GM12878 (cell line): ENCODE measurements around the gene CNTN4. TPM values are rescaled to one million over a fixed set of nuclear protein-coding genes. Genes with fewer than 3 reads are reported as not detected.

Source experiments
- ATAC-seq: fragments of 200-7000 bp; cut with Tn5 transposase; 3 replicates; pipeline ENCODE4 v1.9.1; 2020; ENCODE audit warnings: mild to moderate bottlenecking, moderate library complexity
- BruUV-seq: library from RNA; stranded (reverse); fragments of 400-500 nt; replicated peaks from 2 replicates; lab custom pipeline; 2021; lab: Mats Ljungman, UMichigan
- CTCF ChIA-PET: fragments of 300-600 bp; sonication (Branson Sonifier 250); formaldehyde crosslinking; extraction: SDS; loops from one replicate; lab custom pipeline; 2021; ENCODE audit warnings: inconsistent platforms; lab: Yijun Ruan, JAX
- POLR2A ChIA-PET: fragments of 350-600 bp; formaldehyde crosslinking; extraction: SDS; loops from one replicate; lab custom pipeline; 2021; ENCODE audit warnings: inconsistent platforms; lab: Charles Lee
- RAD21 ChIA-PET: fragments of 300-600 bp; sonication (Branson Sonifier 250); formaldehyde crosslinking; loops from one replicate; lab custom pipeline; 2023; ENCODE audit warnings: antibody characterized with exemption; ENCODE audit not compliant: unreplicated experiment; lab: Charles Lee
- SMC1A ChIA-PET: fragments of 300-600 bp; sonication (Branson Sonifier 250); formaldehyde crosslinking; loops from one replicate; lab custom pipeline; 2023; ENCODE audit not compliant: unreplicated experiment, uncharacterized antibody; lab: Charles Lee
- DNase-seq: peaks from one replicate; pipeline ENCODE4 v3.0.0-alpha.2; 2011; ENCODE audit warnings: low read depth, low spot score
- FAIRE-seq: peaks from 3 replicates; lab custom pipeline; 2011; peaks lifted over from hg19 to GRCh38; lab: Jason Lieb, UNC
- H2AFZ ChIP-seq: 2 replicates; pipeline ENCODE4 v1.6.0; 2011; ENCODE audit warnings: low read depth, low read length, control low read depth; ENCODE audit not compliant: control insufficient read depth
- H3K27ac ChIP-seq: 2 replicates; pipeline ENCODE4 v1.5.1; 2011; ENCODE audit warnings: control low read depth; ENCODE audit not compliant: control insufficient read depth, insufficient read depth
- H3K27me3 ChIP-seq, 2 experiments: replicated peaks in 1 of 2; 2 replicates each; pipeline versions ENCODE4 v1.6.0 to v1.6.1; 2011; ENCODE audit warnings: low read length in 1 of 2; ENCODE audit not compliant: control insufficient read depth in 2 of 2, insufficient read depth in 2 of 2
- H3K36me3 ChIP-seq, 2 experiments: 2 replicates each; pipeline ENCODE4 v1.5.1; 2011; ENCODE audit warnings: low read length in 1 of 2; ENCODE audit not compliant: control insufficient read depth in 2 of 2, insufficient read depth in 2 of 2
- H3K4me1 ChIP-seq: 2 replicates; pipeline ENCODE4 v1.6.1; 2011; ENCODE audit warnings: mild to moderate bottlenecking, low read length, moderate library complexity, mixed read lengths; ENCODE audit not compliant: control insufficient read depth, insufficient read depth
- H3K4me2 ChIP-seq: 2 replicates; pipeline ENCODE4 v1.6.0; 2011; ENCODE audit warnings: control low read depth; ENCODE audit not compliant: control insufficient read depth, insufficient read depth
- H3K4me3 ChIP-seq: fragments of 200-600 bp; sonication (generic); 2 replicates; pipeline ENCODE4 v1.5.1; 2016
- H3K79me2 ChIP-seq: 2 replicates; pipeline ENCODE4 v1.6.0; 2011; ENCODE audit warnings: low read length; ENCODE audit not compliant: control insufficient read depth, insufficient read depth
- H3K9ac ChIP-seq: 2 replicates; pipeline ENCODE4 v1.8.0; 2011; ENCODE audit warnings: low read length, control low read depth, mixed read lengths; ENCODE audit not compliant: control insufficient read depth, insufficient read depth
- H3K9me3 ChIP-seq: replicated peaks from 3 replicates; pipeline ENCODE4 v1.5.1; 2011; ENCODE audit warnings: mild to moderate bottlenecking, low read length; ENCODE audit not compliant: control insufficient read depth, insufficient read depth
- H4K20me1 ChIP-seq: 2 replicates; pipeline ENCODE4 v1.6.0; 2011; ENCODE audit not compliant: control insufficient read depth, insufficient read depth
- MYB ChIP-seq: fragments of 150-350 bp; IDR thresholded peaks from 2 replicates; pipeline ENCODE4 v1.6.1; 2014; ENCODE audit warnings: mild to moderate bottlenecking, low read depth, low read length, borderline replicate concordance
- NFXL1 ChIP-seq: fragments of 450-650 bp; IDR thresholded peaks from 2 replicates; pipeline ENCODE4 v1.6.1; 2017; ENCODE audit warnings: antibody characterized with exemption, mild to moderate bottlenecking, borderline replicate concordance
- PAX8 ChIP-seq: fragments of 450-650 bp; IDR thresholded peaks from 2 replicates; pipeline ENCODE4 v1.6.1; 2017; ENCODE audit warnings: mild to moderate bottlenecking, moderate library complexity
- RFX5 ChIP-seq: IDR thresholded peaks from 2 replicates; pipeline ENCODE4 v1.6.1; 2011; ENCODE audit warnings: low read depth, low read length, improper control_type of control experiment
- ZNF24 ChIP-seq: fragments of 450-650 bp; IDR thresholded peaks from 2 replicates; pipeline ENCODE4 v1.6.1; 2017; ENCODE audit warnings: antibody characterized with exemption, mild to moderate bottlenecking
- WGBS: methylation state at CpG from one replicate; pipeline ENCODE4 v1.1.6; 2016; ENCODE audit warnings: low lambda C conversion rate; ENCODE audit not compliant: insufficient replicate concordance, insufficient coverage; ENCODE audit errors: missing lambda C conversion rate; 5-methylcytosine and 5-hydroxymethylcytosine counted together
- in situ Hi-C: fragments of 300-500 bp; cut with MboI; formaldehyde crosslinking; loops from 9 replicates; pipeline ENCODE4 v1.14.3; 2018; ENCODE audit warnings: mixed read lengths
- intact Hi-C: fragments of 100-400 bp; cut with micrococcal nuclease; formaldehyde crosslinking; loops from one replicate; pipeline ENCODE4 v1.14.2; 2022; ENCODE audit not compliant: unreplicated experiment
- polyA plus RNA-seq, 11 experiments: library from polyadenylated mRNA; depleted of rRNA in 4 of 11; unstranded in 6 of 11; stranded (reverse) in 5 of 11; fragments of >200 nt; fragmentation: Nextera tagmentation in 4 of 11; fragmentation: Illumina TruSeq in 1 of 11; extraction: Ambion mirVana in 4 of 11; extraction: Trizol in 1 of 11; gene quantifications; 1 replicate in 1 of 11; 2 replicates in 10 of 11; pipeline versions ENCODE4 v1.2.1 to v1.2.3, GENCODE V29; 2011 to 2016; ENCODE audit warnings: inconsistent platforms in 2 of 11, missing spikeins in 2 of 11, low read depth in 1 of 11
- total RNA-seq, 4 experiments: library from RNA; depleted of rRNA in 3 of 4; stranded (reverse); fragments of >200 nt in 3 of 4; fragmentation: Illumina TruSeq in 1 of 4; extraction: Trizol in 1 of 4; gene quantifications; 2 replicates each; pipeline versions ENCODE4 v1.2.1 to v1.2.3, GENCODE V29; 2013 to 2021
- TF ChIP-seq, protein P1 (sequence below): fragments of 450-650 bp; formaldehyde crosslinking; IDR thresholded peaks from 2 replicates; pipeline ENCODE4 v1.4.0; 2022; ENCODE audit warnings: mild to moderate bottlenecking, moderate library complexity

The CNTN4 gene
- total and polyA plus RNA-seq, 10 of the 15 experiments (the other 5 are each of a cell fraction or from before 2014, with no cell fraction given): 0.05 to 0.43 (median 0.15) TPM; not detected in 1

GRCh38 chr3:2961576-2961975 is 862.9 kb downstream of the CNTN4 start:
- WGBS: 53% methylated on average over 1 of the region's 1 CpG
- FAIRE-seq: no peak

More at GRCh38 chr3:2961576-2961975, 862.9 kb downstream of the CNTN4 start:
- DNase-seq: no peak
- SMC1A ChIA-PET: no interaction called here
- POLR2A ChIA-PET: no interaction called here
- H3K4me3 ChIP-seq: no peak overlapping the region
- in situ Hi-C loops: no loop called here
- TF ChIP-seq ZNF24 (no peak), NFXL1 (no peak), MYB (no peak), PAX8 (no peak), RFX5 (no peak)
- TF ChIP-seq, protein P1, sequence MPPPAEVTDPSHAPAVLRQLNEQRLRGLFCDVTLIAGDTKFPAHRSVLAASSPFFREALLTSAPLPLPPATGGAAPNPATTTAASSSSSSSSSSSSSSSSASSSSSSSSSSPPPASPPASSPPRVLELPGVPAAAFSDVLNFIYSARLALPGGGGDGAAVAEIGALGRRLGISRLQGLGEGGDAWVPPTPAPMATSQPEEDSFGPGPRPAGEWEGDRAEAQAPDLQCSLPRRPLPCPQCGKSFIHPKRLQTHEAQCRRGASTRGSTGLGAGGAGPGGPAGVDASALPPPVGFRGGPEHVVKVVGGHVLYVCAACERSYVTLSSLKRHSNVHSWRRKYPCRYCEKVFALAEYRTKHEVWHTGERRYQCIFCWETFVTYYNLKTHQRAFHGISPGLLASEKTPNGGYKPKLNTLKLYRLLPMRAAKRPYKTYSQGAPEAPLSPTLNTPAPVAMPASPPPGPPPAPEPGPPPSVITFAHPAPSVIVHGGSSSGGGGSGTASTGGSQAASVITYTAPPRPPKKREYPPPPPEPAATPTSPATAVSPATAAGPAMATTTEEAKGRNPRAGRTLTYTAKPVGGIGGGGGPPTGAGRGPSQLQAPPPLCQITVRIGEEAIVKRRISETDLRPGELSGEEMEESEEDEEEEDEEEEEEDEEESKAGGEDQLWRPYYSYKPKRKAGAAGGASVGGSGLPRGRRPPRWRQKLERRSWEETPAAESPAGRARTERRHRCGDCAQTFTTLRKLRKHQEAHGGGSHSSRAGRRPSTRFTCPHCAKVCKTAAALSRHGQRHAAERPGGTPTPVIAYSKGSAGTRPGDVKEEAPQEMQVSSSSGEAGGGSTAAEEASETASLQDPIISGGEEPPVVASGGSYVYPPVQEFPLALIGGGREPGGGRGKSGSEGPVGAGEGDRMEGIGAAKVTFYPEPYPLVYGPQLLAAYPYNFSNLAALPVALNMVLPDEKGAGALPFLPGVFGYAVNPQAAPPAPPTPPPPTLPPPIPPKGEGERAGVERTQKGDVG: no peak
- no peak for ATAC-seq
- no peaks in the 10 kb centered on the region for H3K36me3 ChIP-seq
- RAD21 ChIA-PET: no interaction called here
- no peaks in the 10 kb centered on the region for H3K4me1 ChIP-seq
- H3K79me2 ChIP-seq: no peaks in the 10 kb centered on the region
- intact Hi-C loops: no loop called here
- CTCF ChIA-PET: interaction anchor here (0.6 kb wide), 1 partner anchor 33 kb away, joined by 3 read pairs; no protein-coding TSS in a partner anchor
- no peaks in the 10 kb centered on the region for H4K20me1 ChIP-seq
- H3K9me3 ChIP-seq: no peaks in the 10 kb centered on the region
- no peaks in the 10 kb centered on the region for H3K27me3 ChIP-seq
- no TSS peak for BruUV-seq
- no peak overlapping the region for H3K4me2 ChIP-seq
- no peak overlapping the region for H3K9ac ChIP-seq
- H2AFZ ChIP-seq: no peak overlapping the region
- H3K27ac ChIP-seq: no peak overlapping the region
